ENCODE results near the gene RILPL1. TPM values are rescaled to one million over a fixed set of nuclear protein-coding genes. Genes with fewer than 3 reads are reported as not detected.
A peak's percentile ranks its signal among the peaks of the same experiment; 100 is the strongest.
"Not testable (repeated sequence)": the region's sequence is repeated elsewhere in the genome, so short reads cannot be mapped to it uniquely, and the experiment has no call there.

Gene RILPL1
- total RNA-seq, 2 experiments from 2014 or later = 2.2 to 2.9 TPM

GRCh38 chr12:123481251-123481650 is 52.3 kb downstream of the RILPL1 start:
- H3K27ac Mint-ChIP-seq; H3K4me3 Mint-ChIP-seq; ATAC-seq (ENCODE audit: low read depth); DNase-seq; POLR2A ChIA-PET; H3K9me3 Mint-ChIP-seq; H3K27me3 Mint-ChIP-seq; H3K36me3 Mint-ChIP-seq: not testable (repeated sequence)
- peaks cover 20% of the 10 kb centered on the region for H3K4me1 Mint-ChIP-seq

GRCh38 chr12:123479442-123480180 is 53.9 kb downstream of the RILPL1 start:
- H3K4me3 Mint-ChIP-seq = no peak overlapping the region
- H3K36me3 Mint-ChIP-seq = peaks cover 1% of the 10 kb centered on the region
- no peaks in the 10 kb centered on the region for H3K27me3 Mint-ChIP-seq
- POLR2A ChIA-PET = no interaction called here
- H3K27ac Mint-ChIP-seq = no peak overlapping the region
- ATAC-seq (ENCODE audit: low read depth) (no peak), DNase-seq (no peak)
- H3K9me3 Mint-ChIP-seq = no peaks in the 10 kb centered on the region
- H3K4me1 Mint-ChIP-seq = peaks cover 25% of the 10 kb centered on the region

- Mint-ChIP-seq H3K27me3 (no peaks in the 10 kb centered on the region), H3K27ac (no peak overlapping the region), H3K36me3 (peaks cover under 1% of the 10 kb centered on the region), H3K4me3 (no peak overlapping the region), H3K4me1 (peaks cover 20% of the 10 kb centered on the region), H3K9me3 (no peaks in the 10 kb centered on the region)
- POLR2A ChIA-PET = no interaction called here
- DNase-seq (no peak), ATAC-seq (ENCODE audit: low read depth) (no peak)
Observed at GRCh38 chr12:123478762-123479161, 54.8 kb downstream of the RILPL1 start.

- no peaks in the 10 kb centered on the region for H3K36me3 Mint-ChIP-seq
- no peak for DNase-seq
- H3K4me3 Mint-ChIP-seq = no peak overlapping the region
- H3K27me3 Mint-ChIP-seq = no peaks in the 10 kb centered on the region
- POLR2A ChIA-PET = no interaction called here
- no peaks in the 10 kb centered on the region for H3K9me3 Mint-ChIP-seq
- ATAC-seq (ENCODE audit: low read depth) = no peak
- H3K4me1 Mint-ChIP-seq = peaks cover 15% of the 10 kb centered on the region
- no peak overlapping the region for H3K27ac Mint-ChIP-seq
Observed at GRCh38 chr12:123478069-123478468, 55.5 kb downstream of the RILPL1 start.

GRCh38 chr12:123475246-123475703 is 58.2 kb downstream of the RILPL1 start:
- POLR2A ChIA-PET = interaction anchor here (1.3 kb wide), 1 partner anchor 8 kb away, joined by 4 read pairs; no protein-coding TSS in a partner anchor
- peaks cover 14% of the 10 kb centered on the region for H3K4me1 Mint-ChIP-seq
- no peaks in the 10 kb centered on the region for H3K27me3 Mint-ChIP-seq
- DNase-seq = no peak
- peak overlapping the region; percentile 47 for H3K27ac Mint-ChIP-seq
- H3K4me3 Mint-ChIP-seq = no peak overlapping the region
- H3K36me3 Mint-ChIP-seq = no peaks in the 10 kb centered on the region
- no peaks in the 10 kb centered on the region for H3K9me3 Mint-ChIP-seq
- ATAC-seq (ENCODE audit: low read depth) = no peak

- Mint-ChIP-seq H3K27ac (peak overlapping the region; percentile 47), H3K4me3 (no peak overlapping the region), H3K27me3 (no peaks in the 10 kb centered on the region), H3K9me3 (no peaks in the 10 kb centered on the region), H3K36me3 (no peaks in the 10 kb centered on the region), H3K4me1 (peaks cover 12% of the 10 kb centered on the region)
- DNase-seq (no peak), ATAC-seq (ENCODE audit: low read depth) (no peak)
- POLR2A ChIA-PET = interaction anchor here (1.3 kb wide), 1 partner anchor 9 kb away, joined by 4 read pairs; no protein-coding TSS in a partner anchor
Observed at GRCh38 chr12:123474485-123475245, 58.9 kb downstream of the RILPL1 start.

- Mint-ChIP-seq H3K36me3 (peaks cover 2% of the 10 kb centered on the region), H3K27me3 (no peaks in the 10 kb centered on the region), H3K4me3 (no peak overlapping the region), H3K9me3 (no peaks in the 10 kb centered on the region), H3K4me1 (peaks cover 14% of the 10 kb centered on the region), H3K27ac (no peak overlapping the region)
- POLR2A ChIA-PET = no interaction called here
- DNase-seq = no peak
- ATAC-seq (ENCODE audit: low read depth) = no peak
Observed at GRCh38 chr12:123472438-123472849, 61.1 kb downstream of the RILPL1 start.

GRCh38 chr12:123471374-123472068 is 62.0 kb downstream of the RILPL1 start:
- H3K36me3 Mint-ChIP-seq = peaks cover 2% of the 10 kb centered on the region
- peaks cover 14% of the 10 kb centered on the region for H3K4me1 Mint-ChIP-seq
- ATAC-seq (ENCODE audit: low read depth) (no peak), DNase-seq (no peak)
- H3K4me3 Mint-ChIP-seq = no peak overlapping the region
- no peaks in the 10 kb centered on the region for H3K27me3 Mint-ChIP-seq
- POLR2A ChIA-PET = interaction anchor here (0.7 kb wide), 1 partner anchor 64 kb away, joined by 3 read pairs; no protein-coding TSS in a partner anchor
- H3K9me3 Mint-ChIP-seq = no peaks in the 10 kb centered on the region
- H3K27ac Mint-ChIP-seq = no peak overlapping the region

GRCh38 chr12:123469978-123470377 is 63.5 kb downstream of the RILPL1 start:
- H3K27me3 Mint-ChIP-seq = no peaks in the 10 kb centered on the region
- H3K36me3 Mint-ChIP-seq = peaks cover 13% of the 10 kb centered on the region
- no peaks in the 10 kb centered on the region for H3K9me3 Mint-ChIP-seq
- POLR2A ChIA-PET = no interaction called here
- H3K4me1 Mint-ChIP-seq = peaks cover 8% of the 10 kb centered on the region
- no peak overlapping the region for H3K27ac Mint-ChIP-seq
- ATAC-seq (ENCODE audit: low read depth) = no peak
- H3K4me3 Mint-ChIP-seq = no peak overlapping the region
- DNase-seq = no peak

- peaks cover 14% of the 10 kb centered on the region for H3K36me3 Mint-ChIP-seq
- no peak overlapping the region for H3K4me3 Mint-ChIP-seq
- peaks cover 2% of the 10 kb centered on the region for H3K4me1 Mint-ChIP-seq
- H3K27ac Mint-ChIP-seq = no peak overlapping the region
- POLR2A ChIA-PET = interaction anchor here (0.7 to 1.4 kb wide), 2 partner anchors 9 to 11 kb away, joined by 3 read pairs; partner anchors contain the start of gene SNRNP35
- ATAC-seq (ENCODE audit: low read depth) (peak; percentile 70), DNase-seq (no peak)
- no peaks in the 10 kb centered on the region for H3K27me3 Mint-ChIP-seq
- no peaks in the 10 kb centered on the region for H3K9me3 Mint-ChIP-seq
Observed at GRCh38 chr12:123468786-123469185, 64.7 kb downstream of the RILPL1 start.

- Mint-ChIP-seq H3K4me3 (no peak overlapping the region), H3K4me1 (peaks cover 8% of the 10 kb centered on the region), H3K36me3 (peaks cover 18% of the 10 kb centered on the region), H3K27ac (no peak overlapping the region), H3K27me3 (no peaks in the 10 kb centered on the region), H3K9me3 (no peaks in the 10 kb centered on the region)
- POLR2A ChIA-PET = no interaction called here
- no peak for ATAC-seq (ENCODE audit: low read depth)
- DNase-seq = no peak
Observed at GRCh38 chr12:123465084-123465483, 68.4 kb downstream of the RILPL1 start.

GRCh38 chr12:123463174-123463573 is 70.3 kb downstream of the RILPL1 start:
- DNase-seq; ATAC-seq (ENCODE audit: low read depth); H3K27me3 Mint-ChIP-seq; H3K9me3 Mint-ChIP-seq; POLR2A ChIA-PET; H3K27ac Mint-ChIP-seq; H3K4me3 Mint-ChIP-seq: not testable (repeated sequence)
- H3K36me3 Mint-ChIP-seq = peaks cover 21% of the 10 kb centered on the region
- peaks cover 13% of the 10 kb centered on the region for H3K4me1 Mint-ChIP-seq

All from activated naive CD8-positive, alpha-beta T cell treated with anti-CD3 and anti-CD28 coated beads, Interleukin-2, amount 10 ng/mL, durations not matched to agents 7 days and 5 days (primary cell).